K562 (cell line): ENCODE data around the gene TARS2. TPM values are rescaled to one million over a fixed set of nuclear protein-coding genes. Genes with fewer than 3 reads are reported as not detected.

Experiments used
- CHCHD3 ChIP-seq: fragments of 250-450 bp; sonication (Bioruptor Pico); IDR thresholded peaks from 2 replicates; pipeline ENCODE4 v2.1.2; 2022; ENCODE audit warnings: mild to moderate bottlenecking
- DIDO1 ChIP-seq: fragments of 450-650 bp; IDR thresholded peaks from 2 replicates; pipeline ENCODE4 v1.6.1; 2016; ENCODE audit warnings: low read depth, missing biosample characterization, missing genetic modification characterization
- EP300 ChIP-seq: IDR thresholded peaks from 2 replicates; pipeline ENCODE4 v1.6.1; 2012; ENCODE audit warnings: low read length, improper control_type of control experiment
- GABPA ChIP-seq: fragments of 200-800 bp; sonication (Bioruptor generic); conservative IDR thresholded peaks from 2 replicates; pipeline ENCODE4 v1.6.1; 2016; ENCODE audit warnings: low read depth, missing genetic modification characterization, missing compliant biosample characterization
- HMGXB4 ChIP-seq: sonication (generic); formaldehyde crosslinking; IDR thresholded peaks from 2 replicates; pipeline ENCODE4 v1.8.1; 2023; ENCODE audit warnings: mild to moderate bottlenecking, missing genetic modification reagents
- KLF10 ChIP-seq: fragments of 250-450 bp; sonication (Bioruptor Pico); IDR thresholded peaks from 2 replicates; pipeline ENCODE4 v1.6.1; 2021; ENCODE audit warnings: matching md5 sums
- PHF8 ChIP-seq: fragments of 200-600 bp; sonication (generic); IDR thresholded peaks from 2 replicates; pipeline ENCODE4 v1.6.1; 2012; ENCODE audit warnings: mixed run types, mild to moderate bottlenecking, inconsistent platforms, low read length, moderate library complexity, borderline replicate concordance
- SAFB ChIP-seq: fragments of 200-400 bp; formaldehyde crosslinking; IDR thresholded peaks from 2 replicates; pipeline ENCODE4 v1.6.1; 2017; ENCODE audit warnings: low read depth, low read length, borderline replicate concordance
- TAF9B ChIP-seq: fragments of 450-650 bp; IDR thresholded peaks from 2 replicates; pipeline ENCODE4 v1.6.1; 2018; ENCODE audit warnings: mild to moderate bottlenecking; ENCODE audit not compliant: partially characterized antibody
- VEZF1 ChIP-seq: fragments of 200-800 bp; sonication (Bioruptor generic); IDR thresholded peaks from 2 replicates; pipeline ENCODE4 v1.6.1; 2017; ENCODE audit warnings: missing genetic modification characterization, missing compliant biosample characterization
- ZNF407 ChIP-seq: fragments of 450-650 bp; IDR thresholded peaks from 2 replicates; pipeline ENCODE4 v1.6.1; 2016; ENCODE audit warnings: low read depth
- polyA plus RNA-seq, 8 experiments: library from polyadenylated mRNA; depleted of rRNA in 4 of 8; stranded (reverse) in 5 of 8; unstranded in 3 of 8; fragments of >200 nt; fragmentation: Nextera tagmentation in 2 of 8; fragmentation: Illumina TruSeq in 1 of 8; extraction: Ambion mirVana in 2 of 8; extraction: Trizol in 1 of 8; gene quantifications; 2 replicates each; pipeline versions ENCODE4 v1.2.1 to v1.2.3, GENCODE V29; 2011 to 2014; ENCODE audit warnings: inconsistent platforms in 1 of 8, missing spikeins in 1 of 8
- total RNA-seq, 7 experiments: library from RNA; depleted of rRNA in 6 of 7; stranded (reverse); fragments of >200 nt in 6 of 7; fragmentation: Illumina TruSeq in 2 of 7; extraction: Trizol in 2 of 7; gene quantifications; 2 replicates each; pipeline versions ENCODE4 v1.2.1 to v1.2.3, GENCODE V29; 2011 to 2021; ENCODE audit warnings: low replicate concordance in 1 of 7
- TF ChIP-seq, protein P1 (sequence below): fragments of 250-450 bp; sonication (Bioruptor Pico); IDR thresholded peaks from 2 replicates; pipeline ENCODE4 v1.4.0; 2020; ENCODE audit warnings: mild to moderate bottlenecking, moderate library complexity, borderline replicate concordance

TARS2 gene
- total and polyA plus RNA-seq, 9 of the 15 experiments (the other 6 are each of a cell fraction or from before 2014, with no cell fraction given): 17.0 to 64.2 (median 39.4) TPM

GRCh38 chr1:150486966-150487762 is at the start of gene TARS2 (continued):
- TF ChIP-seq VEZF1 (CRISPR knock-in tag) (peak; percentile 81; the same call in 1 of the 2 replicates), GABPA (peak; percentile 98), PHF8 (peak; percentile 84; the same call in 1 of the 2 replicates), ZNF407 (no peak), SAFB (no peak), HMGXB4 (no peak), CHCHD3 (CRISPR knock-in tag) (no peak), DIDO1 (tag) (peak; percentile 98), TAF9B (peak; percentile 95), EP300 (peak; percentile 61), KLF10 (CRISPR knock-in tag) (no peak)
- TF ChIP-seq, protein P1, sequence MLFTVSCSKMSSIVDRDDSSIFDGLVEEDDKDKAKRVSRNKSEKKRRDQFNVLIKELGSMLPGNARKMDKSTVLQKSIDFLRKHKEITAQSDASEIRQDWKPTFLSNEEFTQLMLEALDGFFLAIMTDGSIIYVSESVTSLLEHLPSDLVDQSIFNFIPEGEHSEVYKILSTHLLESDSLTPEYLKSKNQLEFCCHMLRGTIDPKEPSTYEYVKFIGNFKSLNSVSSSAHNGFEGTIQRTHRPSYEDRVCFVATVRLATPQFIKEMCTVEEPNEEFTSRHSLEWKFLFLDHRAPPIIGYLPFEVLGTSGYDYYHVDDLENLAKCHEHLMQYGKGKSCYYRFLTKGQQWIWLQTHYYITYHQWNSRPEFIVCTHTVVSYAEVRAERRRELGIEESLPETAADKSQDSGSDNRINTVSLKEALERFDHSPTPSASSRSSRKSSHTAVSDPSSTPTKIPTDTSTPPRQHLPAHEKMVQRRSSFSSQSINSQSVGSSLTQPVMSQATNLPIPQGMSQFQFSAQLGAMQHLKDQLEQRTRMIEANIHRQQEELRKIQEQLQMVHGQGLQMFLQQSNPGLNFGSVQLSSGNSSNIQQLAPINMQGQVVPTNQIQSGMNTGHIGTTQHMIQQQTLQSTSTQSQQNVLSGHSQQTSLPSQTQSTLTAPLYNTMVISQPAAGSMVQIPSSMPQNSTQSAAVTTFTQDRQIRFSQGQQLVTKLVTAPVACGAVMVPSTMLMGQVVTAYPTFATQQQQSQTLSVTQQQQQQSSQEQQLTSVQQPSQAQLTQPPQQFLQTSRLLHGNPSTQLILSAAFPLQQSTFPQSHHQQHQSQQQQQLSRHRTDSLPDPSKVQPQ (CRISPR knock-in tag): no peak
